OCI-LY1 (cell line): Measurements from ENCODE around the gene OR1F1.

Experiments
- H2AFZ ChIP-seq: fragments of 200-600 bp; sonication (generic), shearing (Covaris generic); 2 replicates; pipeline ENCODE4 v1.6.0; 2014; ENCODE audit warnings: antibody characterized with exemption, mild to moderate bottlenecking, low read length
- H3F3A ChIP-seq: fragments of 200-600 bp; sonication (generic), shearing (Covaris generic); 2 replicates; pipeline ENCODE4 v1.6.0; 2014; ENCODE audit warnings: mild to moderate bottlenecking, antibody characterized with exemption, low read length, moderate library complexity; ENCODE audit not compliant: insufficient read depth
- H3K27ac ChIP-seq: fragments of 200-600 bp; sonication (generic); 2 replicates; pipeline ENCODE4 v1.5.1; 2014; ENCODE audit warnings: low read length, mixed run types, mild to moderate bottlenecking, low read depth; ENCODE audit not compliant: poor library complexity, severe bottlenecking
- H3K27me3 ChIP-seq: fragments of 200-600 bp; sonication (generic); 2 replicates; pipeline ENCODE4 v1.6.0; 2014; ENCODE audit warnings: antibody characterized with exemption, mild to moderate bottlenecking, low read length, moderate library complexity; ENCODE audit not compliant: insufficient read depth
- H3K36me3 ChIP-seq: fragments of 200-600 bp; sonication (generic); 2 replicates; pipeline ENCODE4 v1.6.1; 2014; ENCODE audit warnings: mild to moderate bottlenecking, antibody characterized with exemption, low read length, moderate library complexity, mixed read lengths; ENCODE audit not compliant: insufficient read depth
- H3K4me1 ChIP-seq: fragments of 200-600 bp; sonication (generic); 2 replicates; pipeline ENCODE4 v1.5.1; 2014; ENCODE audit warnings: mild to moderate bottlenecking, low read length, moderate library complexity; ENCODE audit not compliant: insufficient read depth, severe bottlenecking
- H3K4me2 ChIP-seq: fragments of 200-600 bp; sonication (generic), shearing (Covaris generic); 2 replicates; pipeline ENCODE4 v1.6.1; 2014; ENCODE audit warnings: low read length
- H3K4me3 ChIP-seq: fragments of 200-600 bp; sonication (generic); 2 replicates; pipeline ENCODE4 v1.5.1; 2014; ENCODE audit warnings: low read length, low read depth, mild to moderate bottlenecking, mixed read lengths; ENCODE audit not compliant: poor library complexity, severe bottlenecking
- H3K79me2 ChIP-seq: fragments of 200-600 bp; shearing (Covaris generic); 2 replicates; pipeline ENCODE4 v1.6.1; 2016; ENCODE audit warnings: mixed run types, low read length, mixed read lengths; ENCODE audit not compliant: insufficient read depth
- H3K9ac ChIP-seq: fragments of 200-600 bp; sonication (generic), shearing (Covaris generic); 2 replicates; pipeline ENCODE4 v1.6.1; 2014; ENCODE audit warnings: mild to moderate bottlenecking, low read length, mixed read lengths
- H3K9me2 ChIP-seq: fragments of 200-600 bp; sonication (generic), shearing (Covaris generic); 2 replicates; pipeline ENCODE4 v1.6.1; 2014; ENCODE audit warnings: low read depth, mild to moderate bottlenecking, low read length, mixed read lengths
- H3K9me3 ChIP-seq: fragments of 200-600 bp; shearing (Covaris generic); 2 replicates; pipeline ENCODE4 v1.6.1; 2014; ENCODE audit warnings: low read length, mixed read lengths
- H4K20me1 ChIP-seq: fragments of 200-600 bp; sonication (generic), shearing (Covaris generic); 2 replicates; pipeline ENCODE4 v1.6.0; 2016; ENCODE audit warnings: mild to moderate bottlenecking, low read length; ENCODE audit not compliant: insufficient read depth
- CTCF ChIP-seq: fragments of 200-600 bp; sonication (generic), shearing (Covaris generic); IDR thresholded peaks from 2 replicates; pipeline ENCODE4 v1.5.1; 2017; ENCODE audit warnings: mild to moderate bottlenecking, antibody characterized with exemption, low read length, moderate library complexity, mixed read lengths
- EZH2 ChIP-seq: fragments of 200-600 bp; sonication (generic), shearing (Covaris generic); IDR thresholded peaks from 2 replicates; pipeline ENCODE4 v1.8.0; 2017; ENCODE audit warnings: borderline replicate concordance, mixed run types, mild to moderate bottlenecking, antibody characterized with exemption, low read length, moderate library complexity, mixed read lengths

OR1F1 gene

GRCh38 chr16:3212006-3212405 is 24.0 kb downstream of the OR1F1 start:
- TF ChIP-seq CTCF (no peak), EZH2 (no peak)
- peaks cover 7% of the 10 kb centered on the region for H3K4me1 ChIP-seq
- no peak overlapping the region for H3K4me2 ChIP-seq
- no peaks in the 10 kb centered on the region for H3F3A ChIP-seq
- no peak overlapping the region for H3K4me3 ChIP-seq
- H3K9me2 ChIP-seq, result no peaks in the 10 kb centered on the region
- H3K9ac ChIP-seq, result no peak overlapping the region
- no peaks in the 10 kb centered on the region for H3K27me3 ChIP-seq
- no peak overlapping the region for H2AFZ ChIP-seq
- H3K79me2 ChIP-seq, result no peaks in the 10 kb centered on the region
- H3K27ac ChIP-seq, result no peak overlapping the region
- peaks cover 4% of the 10 kb centered on the region; the same call in 1 of the 2 replicates for H3K9me3 ChIP-seq
- no peaks in the 10 kb centered on the region for H3K36me3 ChIP-seq
- H4K20me1 ChIP-seq, result no peaks in the 10 kb centered on the region

- Histone ChIP-seq H3K79me2 (no peaks in the 10 kb centered on the region), H3K4me1 (peaks cover 7% of the 10 kb centered on the region), H3K36me3 (no peaks in the 10 kb centered on the region), H3K4me2 (no peak overlapping the region), H3K27me3 (no peaks in the 10 kb centered on the region), H3K9me2 (no peaks in the 10 kb centered on the region), H3K9ac (no peak overlapping the region), H3K27ac (no peak overlapping the region), H4K20me1 (no peaks in the 10 kb centered on the region), H3K4me3 (no peak overlapping the region), H2AFZ (no peak overlapping the region), H3F3A (no peaks in the 10 kb centered on the region), H3K9me3 (peaks cover 2% of the 10 kb centered on the region; the same call in 1 of the 2 replicates)
- no peak for TF ChIP-seq EZH2
Observed at GRCh38 chr16:3212567-3212966, 24.6 kb downstream of the OR1F1 start.

GRCh38 chr16:3214904-3215600 is 27.0 kb downstream of the OR1F1 start:
- no peaks in the 10 kb centered on the region for H3K9me3 ChIP-seq
- H3K4me1 ChIP-seq, result peaks cover 7% of the 10 kb centered on the region
- TF ChIP-seq EZH2, result no peak
- TF ChIP-seq CTCF, result no peak
- no peak overlapping the region for H3K9ac ChIP-seq
- H2AFZ ChIP-seq, result no peak overlapping the region
- H3K36me3 ChIP-seq, result no peaks in the 10 kb centered on the region
- no peaks in the 10 kb centered on the region for H3K79me2 ChIP-seq
- no peaks in the 10 kb centered on the region for H3K27me3 ChIP-seq
- no peaks in the 10 kb centered on the region for H4K20me1 ChIP-seq
- H3K4me2 ChIP-seq, result no peak overlapping the region
- H3K4me3 ChIP-seq, result no peak overlapping the region
- H3K27ac ChIP-seq, result no peak overlapping the region
- H3K9me2 ChIP-seq, result no peaks in the 10 kb centered on the region
- no peaks in the 10 kb centered on the region for H3F3A ChIP-seq
